GM23338 (cell line): ENCODE measurements around the gene DYNC2LI1. TPM values are rescaled to one million over a fixed set of nuclear protein-coding genes. Genes with fewer than 3 reads are reported as not detected.

ENCODE experiments used
- ATAC-seq: fragments of 200-7000 bp; cut with Tn5 transposase; 3 replicates; pipeline ENCODE4 v1.9.1; 2020
- DNase-seq: peaks from one replicate; pipeline ENCODE4 v3.0.0-alpha.2; 2015; ENCODE audit warnings: low spot score
- H2AFZ ChIP-seq: fragments of 200-600 bp; sonication (generic); 2 replicates; pipeline ENCODE4 v1.8.0; 2016; ENCODE audit warnings: antibody characterized with exemption, mild to moderate bottlenecking, moderate library complexity
- H3F3A ChIP-seq: fragments of 200-600 bp; sonication (generic); replicated peaks from 2 replicates; pipeline ENCODE4 v1.8.0; 2017; ENCODE audit warnings: antibody characterized with exemption, mixed run types, low read depth
- H3K27ac ChIP-seq: fragments of 200-600 bp; sonication (generic); 2 replicates; pipeline ENCODE4 v1.6.1; 2016; ENCODE audit warnings: low read depth
- H3K27me3 ChIP-seq: fragments of 200-600 bp; sonication (generic); 2 replicates; pipeline ENCODE4 v1.8.0; 2016; ENCODE audit warnings: mild to moderate bottlenecking, mixed run types, moderate library complexity; ENCODE audit not compliant: insufficient read depth
- H3K36me3 ChIP-seq: fragments of 200-600 bp; sonication (generic); 2 replicates; pipeline ENCODE4 v1.8.0; 2016; ENCODE audit warnings: mild to moderate bottlenecking; ENCODE audit not compliant: insufficient read depth
- H3K4me1 ChIP-seq: fragments of 200-600 bp; sonication (generic); 2 replicates; pipeline ENCODE4 v1.8.0; 2016; ENCODE audit warnings: mild to moderate bottlenecking, moderate library complexity; ENCODE audit not compliant: insufficient read depth
- H3K4me2 ChIP-seq: fragments of 200-600 bp; sonication (generic); 2 replicates; pipeline ENCODE4 v1.7.1; 2017; ENCODE audit warnings: mixed run types
- H3K4me3 ChIP-seq: fragments of 200-600 bp; sonication (generic); 2 replicates; pipeline ENCODE4 v1.6.1; 2016; ENCODE audit warnings: mixed run types
- H3K79me2 ChIP-seq: fragments of 200-600 bp; sonication (generic); replicated peaks from 2 replicates; pipeline ENCODE4 v1.8.0; 2017; ENCODE audit warnings: mild to moderate bottlenecking; ENCODE audit not compliant: insufficient read depth
- H3K9me2 ChIP-seq: fragments of 200-600 bp; sonication (generic); 2 replicates; pipeline ENCODE4 v1.8.0; 2017; ENCODE audit not compliant: insufficient read depth
- H4K20me1 ChIP-seq: fragments of 200-600 bp; sonication (generic); replicated peaks from 2 replicates; pipeline ENCODE4 v1.8.0; 2017; ENCODE audit warnings: mild to moderate bottlenecking; ENCODE audit not compliant: insufficient read depth
- H3K27ac Mint-ChIP-seq: 2 replicates; pipeline ENCODE4 v1.8.0; 2020; ENCODE audit warnings: inconsistent platforms, mild to moderate bottlenecking, moderate library complexity, mixed read lengths
- H3K27me3 Mint-ChIP-seq: 3 replicates; pipeline ENCODE4 v1.8.0; 2022; ENCODE audit warnings: low read depth, mild to moderate bottlenecking, moderate library complexity, mixed read lengths, inconsistent platforms; ENCODE audit not compliant: insufficient read depth, poor library complexity
- H3K36me3 Mint-ChIP-seq: 3 replicates; pipeline ENCODE4 v1.8.0; 2021; ENCODE audit warnings: low read depth, mild to moderate bottlenecking, inconsistent platforms, moderate library complexity, mixed read lengths
- H3K4me1 Mint-ChIP-seq: 3 replicates; pipeline ENCODE4 v1.8.0; 2020; ENCODE audit warnings: mild to moderate bottlenecking, inconsistent platforms, mixed read lengths
- H3K4me3 Mint-ChIP-seq: 3 replicates; pipeline ENCODE4 v1.8.0; 2021; ENCODE audit warnings: moderate library complexity, mild to moderate bottlenecking, inconsistent platforms, mixed read lengths
- H3K9me3 Mint-ChIP-seq: 3 replicates; pipeline ENCODE4 v1.8.0; 2020; ENCODE audit warnings: moderate library complexity, mild to moderate bottlenecking, inconsistent platforms, mixed read lengths
- CREB1 ChIP-seq: fragments of 250-450 bp; sonication (Bioruptor Pico); IDR thresholded peaks from 2 replicates; pipeline ENCODE4 v1.5.0; 2020; ENCODE audit warnings: low read depth, mild to moderate bottlenecking, moderate library complexity
- CTCF ChIP-seq, 2 experiments: fragments of 200-600 bp in 1 of 2; sonication (generic) in 1 of 2; conservative IDR thresholded peaks; 2 replicates each; pipeline versions ENCODE4 v1.5.1 to v1.6.1; 2016 to 2017; ENCODE audit warnings: antibody characterized with exemption in 2 of 2, low read depth in 2 of 2, mild to moderate bottlenecking in 2 of 2, moderate library complexity in 1 of 2
- EZH2 ChIP-seq: fragments of 200-600 bp; sonication (generic); IDR thresholded peaks from one replicate; pipeline ENCODE4 v1.8.0; 2017; ENCODE audit warnings: antibody characterized with exemption, mild to moderate bottlenecking, low read depth; ENCODE audit not compliant: unreplicated experiment
- JUNB ChIP-seq: IDR thresholded peaks from one replicate; pipeline ENCODE4 v1.6.1; 2016; ENCODE audit warnings: antibody characterized with exemption; ENCODE audit not compliant: unreplicated experiment
- STAT1 ChIP-seq: IDR thresholded peaks from one replicate; pipeline ENCODE4 v1.6.1; 2016; ENCODE audit warnings: antibody characterized with exemption; ENCODE audit not compliant: unreplicated experiment
- ZNF114 ChIP-seq: fragments of 250-450 bp; sonication (Bioruptor Pico); IDR thresholded peaks from 2 replicates; pipeline ENCODE4 v1.5.0; 2020; ENCODE audit warnings: mild to moderate bottlenecking, moderate library complexity
- ZNF331 ChIP-seq: fragments of 250-450 bp; sonication (Bioruptor Pico); IDR thresholded peaks from 2 replicates; pipeline ENCODE4 v1.5.0; 2020; ENCODE audit warnings: low read depth, mild to moderate bottlenecking, moderate library complexity
- polyA plus RNA-seq: library from polyadenylated mRNA; unstranded; fragments of >200 nt; fragmentation: Nextera tagmentation; extraction: Ambion mirVana; gene quantifications from 2 replicates; pipeline ENCODE4 v1.2.1, GENCODE V29; 2016
- total RNA-seq: library from RNA; depleted of rRNA; stranded (reverse); fragments of >200 nt; shearing (Covaris generic); gene quantifications from 2 replicates; pipeline ENCODE4 v1.2.3, GENCODE V29; 2014
- TF ChIP-seq, protein P1 (sequence below): fragments of 250-450 bp; sonication (Bioruptor Pico); IDR thresholded peaks from 2 replicates; pipeline ENCODE4 v1.5.0; 2020; ENCODE audit warnings: mild to moderate bottlenecking, moderate library complexity

Gene DYNC2LI1
- total and polyA plus RNA-seq, 2 experiments from 2014 or later, result 8.4 to 11.5 TPM

DNA sequence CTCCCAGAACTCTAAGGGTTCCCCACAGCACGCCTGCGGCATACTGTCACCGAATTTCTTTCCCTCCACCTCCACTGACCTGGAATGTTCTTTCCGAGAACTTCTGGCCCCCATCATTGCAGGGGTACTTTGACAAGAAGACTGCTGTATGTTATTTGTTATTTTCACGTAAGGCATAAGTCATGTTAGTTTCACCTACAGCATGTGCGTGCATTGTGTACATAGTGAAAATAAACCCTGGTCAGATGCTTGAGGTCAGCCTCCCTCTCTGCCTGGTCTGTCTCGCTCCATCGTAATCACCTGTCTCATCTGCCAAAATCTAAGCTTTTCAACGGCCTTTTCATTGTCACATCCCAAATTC lies 69.0 kb downstream of the DYNC2LI1 start:
- H3K27ac ChIP-seq, result no peak overlapping the region
- peaks cover 15% of the 10 kb centered on the region for H3K4me1 Mint-ChIP-seq
- H3K36me3 ChIP-seq, result no peaks in the 10 kb centered on the region
- no peak overlapping the region for H2AFZ ChIP-seq
- H3K36me3 Mint-ChIP-seq, result no peaks in the 10 kb centered on the region
- H3K9me3 Mint-ChIP-seq, result no peaks in the 10 kb centered on the region
- H3K4me3 ChIP-seq, result no peak overlapping the region
- H3K27ac Mint-ChIP-seq, result no peak overlapping the region
- ATAC-seq, result no peak
- H3K9me2 ChIP-seq, result 0 out of 2 replicates have a peak, but pooled peaks cover 5% of the 10 kb centered on the region
- TF ChIP-seq EZH2, result no peak
- TF ChIP-seq ZNF114 (CRISPR knock-in tag), result no peak
- TF ChIP-seq STAT1, result no peak
- no peak for TF ChIP-seq ZNF331 (CRISPR knock-in tag)
- TF ChIP-seq, protein P1, sequence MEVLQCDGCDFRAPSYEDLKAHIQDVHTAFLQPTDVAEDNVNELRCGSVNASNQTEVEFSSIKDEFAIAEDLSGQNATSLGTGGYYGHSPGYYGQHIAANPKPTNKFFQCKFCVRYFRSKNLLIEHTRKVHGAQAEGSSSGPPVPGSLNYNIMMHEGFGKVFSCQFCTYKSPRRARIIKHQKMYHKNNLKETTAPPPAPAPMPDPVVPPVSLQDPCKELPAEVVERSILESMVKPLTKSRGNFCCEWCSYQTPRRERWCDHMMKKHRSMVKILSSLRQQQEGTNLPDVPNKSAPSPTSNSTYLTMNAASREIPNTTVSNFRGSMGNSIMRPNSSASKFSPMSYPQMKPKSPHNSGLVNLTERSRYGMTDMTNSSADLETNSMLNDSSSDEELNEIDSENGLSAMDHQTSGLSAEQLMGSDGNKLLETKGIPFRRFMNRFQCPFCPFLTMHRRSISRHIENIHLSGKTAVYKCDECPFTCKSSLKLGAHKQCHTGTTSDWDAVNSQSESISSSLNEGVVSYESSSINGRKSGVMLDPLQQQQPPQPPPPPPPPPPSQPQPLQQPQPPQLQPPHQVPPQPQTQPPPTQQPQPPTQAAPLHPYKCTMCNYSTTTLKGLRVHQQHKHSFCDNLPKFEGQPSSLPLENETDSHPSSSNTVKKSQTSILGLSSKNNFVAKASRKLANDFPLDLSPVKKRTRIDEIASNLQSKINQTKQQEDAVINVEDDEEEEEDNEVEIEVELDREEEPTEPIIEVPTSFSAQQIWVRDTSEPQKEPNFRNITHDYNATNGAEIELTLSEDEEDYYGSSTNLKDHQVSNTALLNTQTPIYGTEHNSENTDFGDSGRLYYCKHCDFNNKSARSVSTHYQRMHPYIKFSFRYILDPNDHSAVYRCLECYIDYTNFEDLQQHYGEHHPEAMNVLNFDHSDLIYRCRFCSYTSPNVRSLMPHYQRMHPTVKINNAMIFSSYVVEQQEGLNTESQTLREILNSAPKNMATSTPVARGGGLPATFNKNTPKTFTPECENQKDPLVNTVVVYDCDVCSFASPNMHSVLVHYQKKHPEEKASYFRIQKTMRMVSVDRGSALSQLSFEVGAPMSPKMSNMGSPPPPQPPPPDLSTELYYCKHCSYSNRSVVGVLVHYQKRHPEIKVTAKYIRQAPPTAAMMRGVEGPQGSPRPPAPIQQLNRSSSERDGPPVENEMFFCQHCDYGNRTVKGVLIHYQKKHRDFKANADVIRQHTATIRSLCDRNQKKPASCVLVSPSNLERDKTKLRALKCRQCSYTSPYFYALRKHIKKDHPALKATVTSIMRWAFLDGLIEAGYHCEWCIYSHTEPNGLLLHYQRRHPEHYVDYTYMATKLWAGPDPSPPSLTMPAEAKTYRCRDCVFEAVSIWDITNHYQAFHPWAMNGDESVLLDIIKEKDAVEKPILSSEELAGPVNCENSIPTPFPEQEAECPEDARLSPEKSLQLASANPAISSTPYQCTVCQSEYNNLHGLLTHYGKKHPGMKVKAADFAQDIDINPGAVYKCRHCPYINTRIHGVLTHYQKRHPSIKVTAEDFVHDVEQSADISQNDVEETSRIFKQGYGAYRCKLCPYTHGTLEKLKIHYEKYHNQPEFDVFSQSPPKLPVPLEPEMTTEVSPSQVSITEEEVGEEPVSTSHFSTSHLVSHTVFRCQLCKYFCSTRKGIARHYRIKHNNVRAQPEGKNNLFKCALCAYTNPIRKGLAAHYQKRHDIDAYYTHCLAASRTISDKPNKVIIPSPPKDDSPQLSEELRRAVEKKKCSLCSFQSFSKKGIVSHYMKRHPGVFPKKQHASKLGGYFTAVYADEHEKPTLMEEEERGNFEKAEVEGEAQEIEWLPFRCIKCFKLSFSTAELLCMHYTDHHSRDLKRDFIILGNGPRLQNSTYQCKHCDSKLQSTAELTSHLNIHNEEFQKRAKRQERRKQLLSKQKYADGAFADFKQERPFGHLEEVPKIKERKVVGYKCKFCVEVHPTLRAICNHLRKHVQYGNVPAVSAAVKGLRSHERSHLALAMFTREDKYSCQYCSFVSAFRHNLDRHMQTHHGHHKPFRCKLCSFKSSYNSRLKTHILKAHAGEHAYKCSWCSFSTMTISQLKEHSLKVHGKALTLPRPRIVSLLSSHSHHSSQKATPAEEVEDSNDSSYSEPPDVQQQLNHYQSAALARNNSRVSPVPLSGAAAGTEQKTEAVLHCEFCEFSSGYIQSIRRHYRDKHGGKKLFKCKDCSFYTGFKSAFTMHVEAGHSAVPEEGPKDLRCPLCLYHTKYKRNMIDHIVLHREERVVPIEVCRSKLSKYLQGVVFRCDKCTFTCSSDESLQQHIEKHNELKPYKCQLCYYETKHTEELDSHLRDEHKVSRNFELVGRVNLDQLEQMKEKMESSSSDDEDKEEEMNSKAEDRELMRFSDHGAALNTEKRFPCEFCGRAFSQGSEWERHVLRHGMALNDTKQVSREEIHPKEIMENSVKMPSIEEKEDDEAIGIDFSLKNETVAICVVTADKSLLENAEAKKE (CRISPR knock-in tag), result no peak
- no peak for TF ChIP-seq JUNB
- TF ChIP-seq CREB1, result no peak
- TF ChIP-seq CTCF (conservative IDR thresholded peaks at IDR 0.05; ENCODE audit: low read depth in 2 of 2), result no peak
- no peak for DNase-seq
- peaks cover 6% of the 10 kb centered on the region for H3K27me3 Mint-ChIP-seq
- H3K4me2 ChIP-seq, result no peak overlapping the region
- H3K4me3 Mint-ChIP-seq, result no peak overlapping the region
- no peaks in the 10 kb centered on the region for H3F3A ChIP-seq
- H3K27me3 ChIP-seq, result no peaks in the 10 kb centered on the region
- no peaks in the 10 kb centered on the region for H4K20me1 ChIP-seq
- no peaks in the 10 kb centered on the region; the same call in 1 of the 2 replicates for H3K4me1 ChIP-seq
- H3K79me2 ChIP-seq, result no peaks in the 10 kb centered on the region
